Right ventricle myocardium superior (tissue), 1 donor: Measurements from ENCODE around the gene MRPS7. TPM values are rescaled to one million over a fixed set of nuclear protein-coding genes. Genes with fewer than 3 reads are reported as not detected.
A peak's percentile ranks its signal among the peaks of the same experiment; 100 is the strongest.
"Not testable (repeated sequence)": the region's sequence is repeated elsewhere in the genome, so short reads cannot be mapped to it uniquely, and the experiment has no call there.

ENCODE experiments used
- ATAC-seq: fragments of 200-7000 bp; cut with Tn5 transposase; one replicate; pipeline ENCODE4 v1.9.1; 2020; ENCODE audit warnings: mild to moderate bottlenecking; ENCODE audit not compliant: poor library complexity
- DNase-seq: peaks from one replicate; pipeline ENCODE4 v3.0.0-alpha.2; 2020
- intact Hi-C: fragments of 100-400 bp; cut with DNase I; formaldehyde crosslinking; loops from one replicate; pipeline ENCODE4 v1.11.2; 2022
- total RNA-seq: library from RNA; stranded (reverse); fragmentation: NEBNext Ultra II Directional; extraction: Animal tissue kit (Norgen Biotek cat#: 25700); gene quantifications from one replicate; pipeline ENCODE4 v1.2.1, GENCODE V29; 2021
- donor health status: DM: no; HTN: yes; CAD: no; lungs with severe emphysema.

MRPS7 gene
- total RNA-seq, 1 donor from 2014 or later, result 125 TPM

DNA sequence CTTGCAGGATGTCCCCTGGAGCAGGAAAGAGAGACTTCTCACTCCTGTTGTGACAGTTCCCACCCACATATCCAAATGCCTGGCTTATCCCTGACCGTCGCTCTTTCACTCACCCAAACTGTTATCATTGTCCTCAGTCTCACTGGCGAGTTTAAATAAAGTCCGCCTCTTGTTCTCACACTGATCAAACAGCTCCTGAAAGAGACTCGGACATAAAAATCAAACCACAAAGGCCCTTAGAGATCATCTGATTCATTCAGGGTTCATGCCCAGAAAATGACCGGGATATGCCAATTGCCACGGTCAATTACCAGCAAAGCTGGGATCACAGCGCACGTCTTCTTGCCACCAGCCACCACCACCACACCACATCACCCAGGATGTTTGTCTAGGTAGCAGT is 20.2 kb upstream of the MRPS7 start:
- DNase-seq (no peak), ATAC-seq (no peak)
- intact Hi-C loops, result no loop called here

DNA sequence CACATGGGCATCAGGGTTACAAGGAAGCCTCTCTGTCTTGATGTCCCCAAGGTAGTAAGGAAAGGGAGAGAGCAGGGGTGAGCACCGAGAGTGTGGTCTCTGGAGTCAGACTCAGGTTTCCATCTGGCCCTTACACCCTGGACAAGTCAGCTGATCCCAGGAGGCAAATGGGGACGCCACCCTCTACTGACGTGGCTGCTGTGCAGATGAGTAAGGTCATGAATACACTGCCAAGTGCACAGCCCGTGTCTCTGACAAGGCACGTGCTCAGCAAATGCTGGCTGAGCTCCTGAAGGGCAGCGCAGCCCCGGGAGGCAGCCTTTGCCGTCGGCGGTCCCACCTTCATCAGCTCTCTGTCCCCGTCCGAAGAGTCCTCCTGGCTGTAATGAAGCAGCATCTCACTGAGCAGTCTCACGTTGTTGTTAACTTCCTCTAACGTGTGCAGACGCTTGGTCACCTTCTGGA is 19.7 kb upstream of the MRPS7 start:
- DNase-seq (no peak), ATAC-seq (no peak)
- intact Hi-C loops, result no loop called here

DNA sequence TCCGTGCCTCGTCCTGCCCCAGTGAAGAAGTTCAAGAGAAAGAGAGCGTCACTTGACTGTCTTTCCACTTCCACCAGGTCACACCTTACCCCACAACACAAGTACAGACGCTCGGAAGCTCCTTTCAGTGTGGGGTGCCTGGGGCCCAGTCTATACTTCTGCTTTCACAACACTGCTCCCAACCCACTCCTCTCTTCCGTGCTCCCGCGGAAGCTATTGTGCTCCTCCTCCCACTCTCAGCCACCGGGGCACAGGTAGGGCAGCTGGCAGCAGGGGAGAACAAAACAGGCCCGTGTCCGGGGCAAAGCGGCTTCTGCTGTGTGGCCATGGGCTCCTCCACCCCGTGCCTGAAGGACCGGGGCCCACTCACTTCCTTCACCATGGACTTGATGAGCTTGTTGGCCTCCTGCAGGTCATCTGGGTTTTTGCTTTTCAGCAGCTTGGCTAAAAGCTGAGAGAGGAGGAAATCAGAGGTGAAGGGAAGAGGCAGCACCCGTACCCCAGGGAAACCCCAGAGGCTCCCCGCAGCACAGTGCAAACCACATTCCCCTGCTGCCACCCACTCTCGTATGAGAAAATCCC is 19.1 kb upstream of the MRPS7 start:
- intact Hi-C loops, result no loop called here
- ATAC-seq, result no peak
- DNase-seq, result no peak

DNA sequence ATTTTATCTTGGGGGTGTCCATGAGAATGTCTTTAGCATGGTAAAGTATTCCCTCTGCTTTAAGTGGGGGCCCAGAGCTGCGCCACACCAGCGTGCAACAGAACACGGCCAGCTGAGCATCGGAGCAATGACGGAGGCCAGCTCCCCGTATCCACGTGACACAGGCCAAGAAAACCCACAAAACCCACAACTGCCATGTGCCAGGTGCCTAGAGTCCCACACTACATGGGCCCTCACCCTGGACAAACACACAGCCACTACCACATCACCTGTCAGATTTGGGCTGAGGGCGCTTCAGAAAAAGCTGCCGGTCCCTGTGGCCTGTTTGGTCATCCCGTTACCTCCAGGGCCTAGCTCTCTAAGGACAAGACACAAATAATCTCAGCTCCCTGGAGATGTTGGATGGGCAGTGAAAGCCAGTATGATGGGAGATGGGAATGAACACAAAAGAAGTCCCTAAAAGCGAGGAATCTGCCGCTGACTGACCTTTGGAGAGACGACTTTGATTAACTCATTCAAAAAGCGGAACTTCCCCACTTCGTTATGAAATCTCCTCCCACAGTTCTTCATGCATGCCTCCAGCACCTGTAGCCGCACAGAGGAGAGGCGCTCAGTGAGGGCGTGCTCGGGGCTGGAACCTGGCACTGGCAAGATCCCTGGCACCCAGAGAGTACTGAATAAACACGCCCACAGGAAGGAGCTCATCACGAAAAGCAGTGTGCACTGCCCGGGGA is 17.4 kb upstream of the MRPS7 start:
- no peak for DNase-seq
- no peak for ATAC-seq
- intact Hi-C loops, result no loop called here

DNA sequence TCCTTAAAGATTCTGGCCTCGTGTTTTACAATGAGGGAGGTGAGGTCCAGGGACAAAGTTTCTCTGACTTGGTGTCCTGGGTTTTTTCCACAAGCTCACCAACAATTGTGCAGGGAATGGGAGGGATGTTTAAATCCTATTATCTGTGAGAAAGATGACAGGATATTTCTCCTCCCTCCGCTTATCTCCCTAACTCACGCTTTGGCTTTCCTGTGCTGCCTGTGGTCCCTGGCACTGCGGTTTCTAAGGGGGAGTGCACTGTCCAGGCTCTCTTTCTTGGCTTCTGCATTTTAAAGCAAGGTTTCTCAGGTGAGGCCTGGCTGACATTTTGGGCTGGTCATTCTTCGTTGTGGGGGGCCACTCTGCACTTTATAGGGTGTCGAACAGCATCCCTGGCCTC is 16.7 kb upstream of the MRPS7 start:
- intact Hi-C loops, result no loop called here
- no peak for DNase-seq
- ATAC-seq, result no peak

DNA sequence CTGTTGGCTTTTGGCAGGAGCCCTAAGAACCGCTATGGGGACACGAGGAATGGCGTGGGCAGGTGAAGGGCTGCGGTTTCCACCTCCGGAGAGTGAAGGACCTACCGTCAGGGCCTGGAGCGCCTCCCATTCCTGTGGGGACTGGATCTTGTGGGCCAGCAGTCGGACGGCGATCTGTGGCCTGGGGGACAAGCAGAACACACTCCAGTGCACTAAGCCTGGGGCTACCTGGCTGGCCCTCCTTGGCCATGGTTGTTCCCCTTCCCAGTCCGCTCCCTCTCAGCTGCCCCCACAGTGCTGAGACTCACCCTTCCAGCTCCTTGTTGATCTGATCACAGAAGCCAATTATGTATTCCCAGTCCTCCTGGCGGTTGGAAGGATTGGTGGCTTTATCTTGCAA is 15.3 kb upstream of the MRPS7 start:
- DNase-seq (no peak), ATAC-seq (no peak)
- intact Hi-C loops, result no loop called here

DNA sequence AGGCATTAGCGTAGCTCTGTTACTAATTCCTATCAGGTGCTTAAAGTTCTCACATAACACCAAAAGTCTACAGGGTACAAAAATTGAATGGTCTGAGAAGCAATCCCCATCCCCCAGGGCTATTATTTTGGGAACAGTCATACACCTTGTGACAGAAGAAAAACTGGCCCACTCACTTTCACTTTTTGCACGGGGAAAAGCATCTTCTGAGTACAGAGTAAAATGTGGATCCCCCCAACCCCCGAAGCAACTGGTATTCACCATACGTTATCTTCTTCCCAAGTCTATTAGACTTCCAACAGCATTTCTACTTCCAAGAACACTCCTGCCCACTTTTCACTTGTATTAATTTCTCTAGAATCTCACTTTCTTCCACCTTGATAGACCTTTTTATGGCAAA is 12.1 kb upstream of the MRPS7 start:
- intact Hi-C loops, result no loop called here
- no peak for DNase-seq
- no peak for ATAC-seq

DNA sequence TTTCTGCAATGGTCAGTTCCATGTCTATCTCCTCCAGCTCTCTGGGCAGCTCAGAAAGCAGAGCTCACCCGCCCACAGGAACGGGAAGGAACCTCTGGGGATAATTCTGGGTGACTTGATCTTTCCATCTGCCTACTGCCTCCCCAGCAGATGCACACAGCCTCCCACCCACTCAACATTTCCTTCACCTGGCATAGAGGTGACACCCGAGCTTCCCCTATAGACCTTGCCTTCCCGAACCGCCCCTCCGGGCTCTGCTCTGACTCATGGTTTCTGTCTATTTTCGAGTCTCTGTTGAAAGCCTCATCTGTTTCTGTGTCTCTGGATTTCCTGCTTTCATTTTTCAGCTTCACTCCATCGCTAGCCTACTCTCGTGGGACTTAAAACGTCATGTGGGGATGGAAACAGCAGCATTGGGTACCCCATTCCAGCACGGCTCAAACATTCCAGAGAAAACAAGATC is 11.6 kb upstream of the MRPS7 start:
- DNase-seq (no peak), ATAC-seq (peak; percentile 60)
- intact Hi-C loops, result no loop called here

DNA sequence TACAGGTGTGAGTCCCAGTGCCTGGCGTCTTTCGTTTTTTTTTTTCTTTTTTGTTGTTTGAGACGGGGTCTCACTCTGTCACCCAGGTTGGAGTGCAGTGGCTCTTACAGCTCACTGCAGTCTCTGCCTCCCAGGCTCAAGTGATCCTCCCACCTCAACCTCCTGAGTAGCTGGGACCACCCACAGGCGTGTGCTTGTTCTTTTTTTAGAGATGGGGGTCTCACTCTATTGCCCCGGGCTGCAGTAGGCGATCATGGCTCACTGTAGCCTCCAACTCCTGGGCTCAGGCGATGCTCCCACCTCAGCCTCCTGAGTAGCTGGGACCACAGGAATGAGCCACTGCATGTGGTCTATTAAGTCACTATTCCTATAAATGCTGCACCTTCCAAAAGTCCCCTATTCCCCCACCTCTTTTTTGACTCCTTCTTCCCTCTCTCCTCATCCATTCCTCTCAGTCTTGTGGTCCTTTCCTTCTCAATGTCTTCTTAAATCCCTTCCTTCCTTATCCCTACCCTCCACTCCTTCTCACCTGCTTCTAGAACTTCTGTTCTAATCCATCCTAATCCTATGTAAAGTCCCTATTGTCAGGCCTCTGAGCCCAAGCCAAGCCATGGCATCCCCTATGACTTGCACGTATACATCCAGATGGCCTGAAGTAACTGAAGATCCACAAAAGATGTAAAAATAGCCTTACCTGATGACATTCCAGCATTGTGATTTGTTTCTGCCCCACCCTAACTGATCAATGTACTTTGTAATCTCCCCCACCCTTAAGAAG is 9.5 kb upstream of the MRPS7 start:
- no peak for DNase-seq
- no peak for ATAC-seq
- intact Hi-C loops, result no loop called here

DNA sequence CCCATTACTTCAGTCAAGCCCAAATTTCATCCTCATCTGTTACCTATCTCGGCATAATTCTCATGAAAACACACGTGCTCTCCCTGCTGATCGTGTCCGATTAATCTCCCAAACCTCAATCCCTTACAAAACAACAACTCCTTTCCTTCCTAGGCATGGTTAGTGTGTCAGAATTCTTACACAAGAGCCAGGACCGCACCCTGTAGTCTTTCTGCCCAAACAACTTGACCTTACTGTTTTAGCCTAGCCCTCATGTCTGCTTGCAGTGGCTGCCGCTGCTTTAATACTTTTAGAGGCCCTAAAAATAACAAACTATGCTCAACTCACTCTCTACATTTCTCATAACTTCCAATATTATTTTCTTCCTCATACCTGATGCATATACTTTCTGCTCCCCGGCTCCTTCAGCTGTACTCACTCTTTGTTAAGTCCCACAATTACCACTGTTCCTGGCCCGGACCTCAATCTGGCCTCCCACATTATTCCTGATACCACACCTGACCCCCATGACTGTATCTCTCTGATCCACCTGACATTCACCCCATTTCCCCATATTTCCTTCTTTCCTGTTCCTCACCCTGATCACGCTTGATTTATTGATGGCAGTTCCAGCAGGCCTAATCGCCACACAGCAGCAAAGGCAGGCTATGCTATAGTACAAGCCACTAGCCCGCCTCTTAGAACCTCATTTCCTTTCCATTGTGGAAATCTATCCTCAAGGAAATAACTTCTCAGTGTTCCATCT is 5.6 kb upstream of the MRPS7 start:
- ATAC-seq, intact Hi-C loops, DNase-seq: not testable (repeated sequence)

DNA sequence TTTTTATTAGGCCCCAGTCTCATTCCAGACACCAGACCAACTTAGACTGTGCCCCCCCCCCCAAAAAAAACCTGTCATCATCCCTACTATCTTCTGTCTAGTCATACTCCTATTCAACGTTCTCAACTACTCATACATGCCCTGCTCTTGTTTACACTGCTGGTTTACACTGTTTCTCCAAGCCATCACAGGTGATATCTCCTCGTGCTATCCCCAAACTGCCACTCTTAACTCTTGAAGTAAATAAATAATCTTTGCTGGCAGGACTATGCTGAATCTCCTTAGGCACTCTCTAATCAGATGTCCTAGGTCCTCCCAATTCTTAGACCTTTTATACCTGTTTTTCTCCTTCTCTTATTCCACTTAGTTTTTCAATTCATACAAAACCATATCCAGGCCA is 4.5 kb upstream of the MRPS7 start:
- ATAC-seq, result not testable (repeated sequence)

DNA sequence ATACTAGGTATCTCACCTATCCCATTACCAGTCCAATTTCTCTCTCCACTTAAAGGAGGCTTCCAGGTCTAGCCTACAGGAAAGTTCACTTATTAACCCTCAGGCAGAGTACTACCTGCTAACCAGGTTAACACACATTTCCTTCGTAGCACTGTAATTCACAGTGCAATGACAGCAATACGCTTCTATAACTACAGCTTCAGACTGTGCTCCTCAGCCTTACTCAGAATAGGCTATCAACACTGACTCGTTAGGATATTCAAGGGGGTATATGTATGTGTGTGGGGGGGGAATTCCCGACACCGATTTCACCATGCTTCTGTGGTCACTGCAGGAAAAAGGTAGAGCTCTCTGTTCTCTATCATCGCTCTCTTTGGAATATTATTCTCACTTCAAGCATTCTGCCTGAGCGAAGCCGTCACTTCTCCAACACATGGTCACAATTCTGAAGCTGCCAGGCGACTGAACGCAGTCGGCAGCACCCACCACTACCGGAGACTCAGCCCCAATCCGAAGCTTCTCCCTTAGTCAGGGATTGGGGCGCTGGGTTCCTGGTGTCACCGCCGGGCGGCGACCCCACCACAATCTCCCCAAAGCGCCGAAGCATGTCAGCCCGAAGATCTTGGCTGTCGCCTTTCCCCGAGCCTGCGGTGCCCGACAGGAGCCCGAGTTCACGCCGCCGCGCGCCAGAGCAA is 891 bp upstream of the MRPS7 start:
- DNase-seq (no peak), ATAC-seq (peak; percentile 6)
- intact Hi-C loops, result no loop called here

More for the DNA sequence above, 4.5 kb upstream of the MRPS7 start:
- intact Hi-C loops, DNase-seq: not testable (repeated sequence)

DNA sequence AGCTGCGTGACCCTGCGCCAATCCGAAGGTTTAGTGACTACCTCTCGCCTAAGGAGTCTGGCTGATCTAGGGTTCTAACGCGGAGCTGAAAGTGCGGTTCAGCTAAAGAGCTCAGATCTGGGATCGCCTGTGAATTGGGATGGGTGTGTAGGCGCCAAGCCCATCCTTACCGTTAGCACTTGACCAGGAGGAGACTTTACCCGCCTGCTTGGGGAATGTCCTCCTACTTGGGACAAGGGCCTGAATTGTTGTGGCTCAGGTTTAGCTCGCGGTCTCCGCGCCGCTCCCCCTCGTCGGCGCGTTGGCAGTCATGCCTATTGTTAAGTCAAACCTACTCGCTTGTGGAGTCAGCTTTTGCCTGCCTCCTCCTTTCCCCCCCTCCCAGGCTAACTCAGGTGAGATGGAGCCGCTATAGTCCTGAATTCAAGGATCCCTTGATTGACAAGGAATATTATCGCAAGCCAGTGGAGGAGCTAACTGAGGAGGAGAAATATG is 480 bp downstream of the MRPS7 start:
- no peak for DNase-seq
- intact Hi-C loops, result no loop called here
- no peak for ATAC-seq

DNA sequence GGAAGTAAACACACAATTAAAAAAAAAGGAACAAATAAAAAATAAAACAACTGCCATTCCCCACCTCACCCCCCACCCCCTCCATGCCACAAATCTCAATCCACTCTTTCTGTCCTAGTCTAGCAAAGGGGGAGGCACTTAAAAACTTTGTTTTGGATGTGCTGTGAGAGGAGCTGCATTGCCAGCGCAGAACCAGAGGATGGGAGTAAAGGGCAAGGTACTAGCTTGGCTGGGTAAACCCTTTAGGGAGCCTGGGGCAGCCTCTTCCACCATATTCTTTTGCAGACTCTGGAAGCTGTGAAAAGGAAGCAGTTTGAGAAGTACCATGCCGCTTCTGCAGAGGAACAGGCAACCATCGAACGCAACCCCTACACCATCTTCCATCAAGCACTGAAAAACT is 1.4 kb downstream of the MRPS7 start:
- no peak for DNase-seq
- intact Hi-C loops, result no loop called here
- no peak for ATAC-seq

DNA sequence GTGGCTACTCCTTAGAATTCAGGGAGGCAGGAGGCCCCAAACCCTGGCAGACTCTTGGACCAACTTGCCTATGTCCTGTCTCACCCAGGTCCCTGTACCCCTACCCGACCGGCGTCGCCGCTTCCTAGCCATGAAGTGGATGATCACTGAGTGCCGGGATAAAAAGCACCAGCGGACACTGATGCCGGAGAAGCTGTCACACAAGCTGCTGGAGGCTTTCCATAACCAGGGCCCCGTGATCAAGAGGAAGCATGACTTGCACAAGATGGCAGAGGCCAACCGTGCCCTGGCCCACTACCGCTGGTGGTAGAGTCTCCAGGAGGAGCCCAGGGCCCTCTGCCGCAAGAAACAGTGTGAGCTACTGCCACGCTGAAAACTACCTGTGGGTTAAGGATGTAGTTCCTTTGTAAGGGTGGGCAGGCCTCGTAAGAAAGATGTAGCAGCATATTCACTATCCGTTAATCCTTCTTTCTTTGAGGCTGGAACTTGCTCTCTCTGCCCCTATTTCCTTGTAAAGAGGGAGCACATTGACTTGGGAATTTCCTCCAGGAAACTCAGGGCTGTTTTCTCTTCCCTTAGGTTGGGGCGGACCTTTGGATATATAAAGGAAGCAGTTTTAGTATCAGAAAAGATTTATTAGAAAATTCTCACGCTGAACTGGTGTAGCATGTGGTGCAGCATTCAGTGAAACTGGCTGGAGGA is 4.1 kb downstream of the MRPS7 start:
- ATAC-seq (no peak), DNase-seq (no peak)
- intact Hi-C loops, result no loop called here

DNA sequence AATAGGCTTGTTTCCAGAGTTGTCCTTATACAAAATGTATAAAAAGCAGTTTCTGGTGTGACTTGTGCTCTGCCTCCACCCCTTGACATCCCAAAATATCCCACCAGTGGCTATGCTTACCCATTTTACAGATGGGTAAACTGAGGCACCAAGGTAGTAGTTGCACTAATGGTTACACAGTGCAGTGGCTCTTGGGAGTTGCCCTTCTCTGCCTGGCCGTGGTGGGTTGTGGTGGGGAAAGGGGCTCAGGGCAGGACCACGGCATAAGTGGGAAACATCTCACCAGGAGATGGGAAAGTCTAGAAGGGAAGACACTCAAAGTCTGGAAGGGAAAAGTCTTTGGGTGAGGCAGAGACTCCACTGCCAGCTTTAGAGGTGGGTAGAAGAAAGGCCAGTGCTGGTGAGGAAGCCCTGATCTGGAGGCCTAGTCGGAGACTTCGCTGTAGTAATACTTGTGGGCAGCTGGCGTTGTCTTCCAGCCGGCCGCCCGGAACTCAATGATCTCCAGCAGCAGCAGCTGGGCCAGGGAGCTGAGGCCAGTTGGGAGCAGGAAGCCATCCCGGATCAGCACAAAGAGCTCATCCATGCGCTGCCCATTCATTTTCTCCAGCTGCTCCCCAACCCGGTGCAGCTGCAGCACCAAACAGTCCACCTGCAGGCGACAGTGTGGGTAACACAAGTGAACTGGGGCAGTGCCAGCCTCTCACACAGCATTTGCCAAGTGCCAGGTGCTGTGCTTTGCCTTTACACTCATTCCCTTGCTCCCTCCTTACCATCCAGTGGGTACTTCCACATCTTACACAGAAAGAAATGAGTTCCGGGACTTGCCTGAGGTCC is 4.9 kb downstream of the MRPS7 start:
- DNase-seq (no peak), ATAC-seq (no peak)
- intact Hi-C loops, result no loop called here

DNA sequence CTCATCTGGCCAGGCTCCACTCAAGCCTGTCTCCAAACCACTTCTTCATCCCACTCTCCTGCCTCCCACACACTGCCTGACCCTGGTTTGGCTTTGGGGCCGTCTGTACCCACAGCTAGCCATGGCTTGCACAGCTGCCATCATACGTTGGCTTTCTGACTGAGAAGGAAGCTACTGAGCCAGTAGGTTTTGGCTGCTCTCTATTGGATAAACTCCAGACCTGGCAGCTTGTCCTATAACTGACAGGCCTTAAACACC is 5.4 kb downstream of the MRPS7 start:
- intact Hi-C loops, result no loop called here
- DNase-seq (no peak), ATAC-seq (no peak)
